ENCODE data around the gene CFAP97D1. TPM values are rescaled to one million over a fixed set of nuclear protein-coding genes. Genes with fewer than 3 reads are reported as not detected.

Gene CFAP97D1
- under 1 TPM in 1 of 4 donors, not detected in 3; 0.13 TPM for total RNA-seq

DNA sequence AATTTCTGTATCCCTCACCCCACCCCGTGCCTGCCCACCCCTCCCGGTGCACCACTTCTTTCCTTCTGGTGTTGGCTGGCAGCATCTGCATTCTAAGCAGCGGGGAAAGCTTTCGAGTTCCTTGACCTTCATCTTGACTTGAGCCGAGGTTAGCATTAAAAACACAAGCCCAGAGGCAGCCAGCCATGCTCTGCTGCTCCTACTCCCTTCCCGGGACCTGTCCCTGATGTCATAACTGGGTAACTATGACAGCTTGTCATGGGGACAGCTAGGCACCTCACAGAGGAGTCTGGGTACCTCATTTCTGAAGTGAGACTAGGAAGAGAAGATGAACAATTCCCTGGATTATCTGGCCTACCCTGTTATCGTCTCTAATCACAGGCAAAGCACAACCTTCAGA lies at the start of gene CFAP97D1:
CFAP97D1 (plus strand) TSS at position 301 of the 400 bp plus-strand sequence; CDS start at position 329, 28 bp downstream.
- no peak for DNase-seq
- no peak for TF ChIP-seq POLR2A (IDR thresholded peaks at IDR 0.05)
- TF ChIP-seq, protein P1, sequence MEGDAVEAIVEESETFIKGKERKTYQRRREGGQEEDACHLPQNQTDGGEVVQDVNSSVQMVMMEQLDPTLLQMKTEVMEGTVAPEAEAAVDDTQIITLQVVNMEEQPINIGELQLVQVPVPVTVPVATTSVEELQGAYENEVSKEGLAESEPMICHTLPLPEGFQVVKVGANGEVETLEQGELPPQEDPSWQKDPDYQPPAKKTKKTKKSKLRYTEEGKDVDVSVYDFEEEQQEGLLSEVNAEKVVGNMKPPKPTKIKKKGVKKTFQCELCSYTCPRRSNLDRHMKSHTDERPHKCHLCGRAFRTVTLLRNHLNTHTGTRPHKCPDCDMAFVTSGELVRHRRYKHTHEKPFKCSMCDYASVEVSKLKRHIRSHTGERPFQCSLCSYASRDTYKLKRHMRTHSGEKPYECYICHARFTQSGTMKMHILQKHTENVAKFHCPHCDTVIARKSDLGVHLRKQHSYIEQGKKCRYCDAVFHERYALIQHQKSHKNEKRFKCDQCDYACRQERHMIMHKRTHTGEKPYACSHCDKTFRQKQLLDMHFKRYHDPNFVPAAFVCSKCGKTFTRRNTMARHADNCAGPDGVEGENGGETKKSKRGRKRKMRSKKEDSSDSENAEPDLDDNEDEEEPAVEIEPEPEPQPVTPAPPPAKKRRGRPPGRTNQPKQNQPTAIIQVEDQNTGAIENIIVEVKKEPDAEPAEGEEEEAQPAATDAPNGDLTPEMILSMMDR (IDR thresholded peaks at IDR 0.05): no peak
- Histone ChIP-seq H3K4me3 (peak within 1 kb of the TSS; percentile 84 to 100 (median 90)), H3K9me3 (no peaks in the 10 kb centered on the region), H3K4me1 (peaks cover 6 to 43% (median 22%) of the 10 kb centered on the region in 3 donors), H3K36me3 (peaks cover 0 to 18% (median 0%) of the 10 kb centered on the region in 3 donors), H3K27ac (peak within 1 kb of the TSS; percentile 98 to 100 (median 98)), H3K27me3 (peaks cover 0 to 15% (median 0%) of the 10 kb centered on the region in 4 donors)
- intact Hi-C loops (cut with DNase I): loop anchor here (5.0 kb wide), 1 partner anchor 57 kb away; no protein-coding TSS in a partner anchor
- 59 to 73% methylated on average over 3 to 6 of the region's 7 CpGs for WGBS, 2 donors

DNA sequence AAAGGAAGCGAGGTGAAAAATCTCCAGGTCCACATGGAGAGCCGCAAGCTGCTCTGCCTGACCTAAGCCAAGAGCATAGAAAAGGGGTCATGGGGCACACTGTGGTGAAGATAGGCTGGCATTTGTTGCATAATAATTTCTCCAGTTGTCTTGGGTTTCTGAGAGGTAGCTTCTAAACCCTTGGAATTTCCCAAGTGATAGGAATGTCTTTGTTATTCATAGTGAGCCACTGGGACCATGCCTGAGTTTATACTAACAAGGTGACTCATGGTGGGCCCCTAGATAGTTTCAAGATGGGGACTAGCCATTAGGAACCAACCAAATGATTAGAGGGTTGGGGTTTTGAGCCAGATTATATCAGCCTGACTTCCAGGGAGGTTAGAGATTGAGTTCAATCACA lies 47.3 kb upstream of the CFAP97D1 start:
- Histone ChIP-seq H3K27me3 (no peaks in the 10 kb centered on the region), H3K36me3 (no peaks in the 10 kb centered on the region), H3K4me3 (no peak overlapping the region), H3K27ac (no peak overlapping the region), H3K9me3 (no peaks in the 10 kb centered on the region), H3K4me1 (no peaks in the 10 kb centered on the region)
- no peak for DNase-seq
- intact Hi-C loops (cut with DNase I): no loop called here
- WGBS, 2 donors: 83 to 100% methylated on average over 1 to 2 of the region's 2 CpGs
- TF ChIP-seq, protein P1 (IDR thresholded peaks at IDR 0.05): no peak
- TF ChIP-seq POLR2A (IDR thresholded peaks at IDR 0.05): no peak

DNA sequence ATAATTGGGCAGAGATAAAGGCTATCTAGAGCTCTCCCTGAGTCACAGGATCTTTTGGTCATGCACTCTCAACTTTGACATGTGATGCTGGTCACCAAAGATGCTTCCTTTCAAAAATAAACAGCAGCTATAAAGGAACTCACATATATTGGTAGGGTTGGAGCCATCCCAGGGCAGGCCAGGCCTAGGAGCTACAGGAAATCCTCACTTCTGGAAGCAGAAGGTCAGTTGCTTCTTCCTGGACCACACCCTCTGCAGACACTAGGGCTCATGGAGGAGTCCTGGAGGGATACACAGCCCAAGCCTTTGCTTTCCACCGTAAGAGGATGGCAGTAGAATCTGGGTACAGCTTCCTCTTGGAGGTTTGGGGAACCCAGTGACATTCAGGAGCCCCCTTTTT lies 46.3 kb upstream of the CFAP97D1 start:
- Histone ChIP-seq H3K36me3 (no peaks in the 10 kb centered on the region), H3K9me3 (no peaks in the 10 kb centered on the region), H3K4me3 (no peak overlapping the region), H3K4me1 (no peaks in the 10 kb centered on the region), H3K27ac (no peak overlapping the region), H3K27me3 (no peaks in the 10 kb centered on the region)
- intact Hi-C loops (cut with DNase I): no loop called here
- TF ChIP-seq POLR2A (IDR thresholded peaks at IDR 0.05): no peak
- TF ChIP-seq, protein P1 (IDR thresholded peaks at IDR 0.05): no peak
- 63 to 88% methylated on average over 1 of the region's 1 CpG for WGBS, 2 donors
- no peak for DNase-seq

- no peaks in the 10 kb centered on the region for H3K36me3 ChIP-seq
- no peak for DNase-seq
- intact Hi-C loops (cut with DNase I): no loop called here
- H3K4me3 ChIP-seq: no peak overlapping the region
- H3K4me1 ChIP-seq: no peaks in the 10 kb centered on the region
- 33 to 55% methylated on average over 5 of the region's 5 CpGs for WGBS, 2 donors
- no peaks in the 10 kb centered on the region for H3K9me3 ChIP-seq
- no peak overlapping the region for H3K27ac ChIP-seq
- no peaks in the 10 kb centered on the region for H3K27me3 ChIP-seq
- TF ChIP-seq, protein P1 (IDR thresholded peaks at IDR 0.05): no peak
- TF ChIP-seq POLR2A (IDR thresholded peaks at IDR 0.05): no peak
Measured at GRCh38 chr17:43734376-43734775, 45.9 kb upstream of the CFAP97D1 start.

- no peak for DNase-seq
- intact Hi-C loops (cut with DNase I): no loop called here
- H3K36me3 ChIP-seq: no peaks in the 10 kb centered on the region
- H3K4me3 ChIP-seq: no peak overlapping the region
- TF ChIP-seq, protein P1 (IDR thresholded peaks at IDR 0.05): no peak
- no peak for TF ChIP-seq POLR2A (IDR thresholded peaks at IDR 0.05)
- H3K9me3 ChIP-seq: no peaks in the 10 kb centered on the region
- 44 to 62% methylated on average over 2 of the region's 2 CpGs for WGBS, 2 donors
- no peaks in the 10 kb centered on the region for H3K27me3 ChIP-seq
- H3K4me1 ChIP-seq: no peaks in the 10 kb centered on the region
- H3K27ac ChIP-seq: no peak overlapping the region
Measured at GRCh38 chr17:43736389-43736788, 43.8 kb upstream of the CFAP97D1 start.
